GM18873 (cell line): Measurements from ENCODE around the gene SDK1.
"Not testable (repeated sequence)": the region's sequence is repeated elsewhere in the genome, so short reads cannot be mapped to it uniquely, and the experiment has no call there.

Experiments used
- ATAC-seq: cut with Tn5 transposase; IDR thresholded peaks from one replicate; pipeline ENCODE4 v1.9.1; 2021; ENCODE audit warnings: mild to moderate bottlenecking, moderate library complexity, moderate number of reproducible peaks; ENCODE audit not compliant: unreplicated experiment, low FRiP score

The SDK1 gene

DNA sequence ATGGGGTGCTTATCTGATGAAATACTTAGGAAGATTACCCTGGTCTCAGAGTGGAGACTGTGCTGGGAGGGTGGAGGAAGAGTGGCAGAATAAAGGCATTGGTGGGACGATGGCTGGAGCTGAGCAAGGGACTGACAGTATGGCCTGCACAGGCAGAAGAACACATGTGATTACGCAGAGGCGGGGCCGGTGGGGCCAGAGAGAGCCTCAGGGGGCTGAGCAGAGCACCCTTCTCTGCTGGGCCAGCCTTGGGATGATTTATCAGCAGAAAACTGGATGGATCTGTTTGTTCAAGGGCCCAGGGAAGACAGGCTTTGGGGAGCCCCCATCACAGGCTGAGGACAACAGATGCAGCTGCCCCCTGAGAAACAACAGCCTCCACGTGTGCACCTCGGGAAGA lies 272.1 kb downstream of the SDK1 start:
- ATAC-seq = no peak

- ATAC-seq = no peak
Measured at GRCh38 chr7:3574386-3574785, 273.3 kb downstream of the SDK1 start.

DNA sequence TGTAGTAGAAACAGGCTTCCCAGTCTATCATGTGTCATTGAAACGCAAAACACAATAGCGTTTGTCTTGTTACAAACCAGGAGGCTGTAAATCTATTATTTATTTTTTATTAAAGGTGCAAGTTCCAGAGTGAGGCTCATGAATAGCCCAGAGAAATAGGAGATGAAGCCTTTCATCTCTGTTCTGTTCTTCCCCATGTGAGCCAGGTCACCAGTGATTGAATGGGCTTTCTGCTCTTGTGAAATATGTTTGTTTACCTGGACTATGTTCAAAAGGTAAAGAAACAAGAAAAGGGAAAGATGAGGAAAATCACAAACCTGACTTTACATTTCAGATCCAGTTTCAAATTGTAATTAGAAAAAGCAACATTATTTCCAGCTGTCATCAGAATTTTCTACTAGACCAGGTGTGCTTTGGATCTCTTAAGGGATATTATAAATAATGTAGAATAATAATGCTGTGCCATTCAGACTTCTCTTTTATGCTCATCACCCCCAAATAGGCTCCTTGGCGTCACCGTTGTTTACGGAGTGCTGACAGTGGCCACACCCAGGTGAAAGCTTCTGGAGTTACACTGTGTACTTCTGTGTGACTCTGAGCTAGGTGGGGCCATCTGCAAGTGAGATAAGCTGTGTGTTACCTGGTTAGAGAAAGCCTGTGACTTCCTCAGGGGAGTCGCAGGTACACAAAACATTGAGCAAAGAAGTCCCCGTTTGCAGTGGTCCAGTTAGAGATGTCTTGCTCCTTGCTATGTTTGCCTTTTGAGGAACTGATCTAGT lies 274.9 kb downstream of the SDK1 start:
- no peak for ATAC-seq

DNA sequence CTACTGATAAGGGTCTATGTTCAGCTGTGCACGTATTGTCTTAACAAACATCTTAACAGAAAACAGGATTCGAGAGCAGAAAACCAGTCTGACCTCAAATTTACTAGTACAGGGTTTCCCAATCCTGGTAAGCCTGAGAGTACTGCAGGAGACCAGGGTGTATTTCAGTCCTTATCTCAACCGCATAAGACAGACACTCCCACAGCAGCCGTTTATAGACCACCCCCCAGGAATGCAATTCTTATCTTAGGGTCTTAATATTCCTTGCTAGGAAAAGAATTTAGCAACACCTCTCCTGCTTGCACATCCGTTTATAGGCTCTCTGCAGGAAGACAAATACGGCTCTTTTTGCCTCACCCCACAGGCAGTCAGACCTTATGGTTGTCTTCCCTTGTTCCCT lies 277.3 kb downstream of the SDK1 start:
- ATAC-seq = no peak

DNA sequence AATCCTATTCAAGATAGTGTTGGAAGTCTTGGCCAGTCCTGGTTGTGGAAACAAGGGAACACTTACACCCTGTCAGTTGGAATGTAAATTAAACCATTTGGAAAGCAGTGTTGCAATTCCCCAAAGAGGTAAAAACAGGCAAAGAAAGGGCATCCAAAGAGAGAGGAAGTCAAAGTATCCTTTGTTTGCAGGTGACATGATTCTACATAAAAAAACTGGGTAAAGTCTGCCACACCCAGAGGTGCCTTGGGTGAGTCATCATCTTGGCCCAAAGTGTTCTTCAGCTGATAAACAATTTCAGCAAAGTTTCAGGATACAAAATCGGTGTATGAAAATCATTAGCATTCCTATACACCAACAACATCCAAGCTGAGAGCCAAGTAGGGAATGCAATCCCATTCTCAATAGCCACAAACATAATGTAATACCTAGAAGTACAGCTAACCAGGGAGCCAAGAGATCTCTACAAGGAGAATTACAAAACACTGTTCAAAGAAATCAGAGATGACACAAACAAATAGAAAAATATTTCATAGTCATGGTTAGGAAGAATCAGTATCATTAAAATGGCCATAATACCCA lies 278.7 kb downstream of the SDK1 start:
- ATAC-seq = no peak

- not testable (repeated sequence) for ATAC-seq
Measured at GRCh38 chr7:3582145-3582544, 281.1 kb downstream of the SDK1 start.

DNA sequence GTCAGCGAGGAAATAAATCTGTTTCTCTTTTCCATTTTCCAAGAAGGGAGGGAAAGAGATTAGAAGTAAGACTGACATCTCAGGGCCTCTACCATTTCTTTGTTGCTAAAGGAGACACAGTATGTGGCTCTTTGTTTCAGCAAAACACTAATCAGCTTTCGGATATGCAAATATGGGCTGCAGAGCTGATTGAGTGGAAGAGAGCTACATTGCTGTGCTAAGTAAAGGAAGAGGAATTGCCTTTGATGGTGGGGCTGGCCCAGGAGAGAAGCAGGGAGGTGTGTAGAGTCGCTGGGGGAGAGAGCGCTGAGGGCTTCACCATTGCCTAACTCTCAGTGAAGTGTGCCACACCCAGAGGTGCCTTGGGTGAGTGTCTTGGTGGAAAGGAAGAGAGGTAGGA lies 284.8 kb downstream of the SDK1 start:
- ATAC-seq = no peak

GRCh38 chr7:3588341-3588740 lies 287.3 kb downstream of the SDK1 start:
- ATAC-seq = no peak

- ATAC-seq = no peak
Measured at GRCh38 chr7:3589752-3590151, 288.7 kb downstream of the SDK1 start.

- ATAC-seq = no peak
Measured at GRCh38 chr7:3591219-3591618, 290.2 kb downstream of the SDK1 start.

DNA sequence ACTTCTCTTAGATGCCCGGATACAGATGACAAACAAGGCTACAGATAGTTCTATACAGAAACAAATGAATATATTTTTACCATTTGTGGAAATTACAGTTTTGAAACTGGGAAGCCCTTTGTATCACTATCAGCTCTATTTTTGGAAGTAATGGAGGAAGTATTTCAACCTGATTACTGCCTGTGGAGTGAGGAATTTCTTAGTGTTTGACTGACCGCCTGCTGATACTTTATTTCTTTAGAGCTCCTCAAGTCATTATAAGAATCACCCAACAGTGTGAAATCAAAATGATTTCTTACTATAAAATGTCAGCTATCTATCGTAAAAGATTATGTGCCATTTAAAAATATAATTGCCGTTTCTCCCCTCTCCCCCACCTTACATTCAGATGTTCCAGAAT lies 290.9 kb downstream of the SDK1 start:
- ATAC-seq = no peak

- no peak for ATAC-seq
Measured at GRCh38 chr7:3592401-3593134, 291.5 kb downstream of the SDK1 start.

GRCh38 chr7:3594901-3595300 lies 293.8 kb downstream of the SDK1 start:
- ATAC-seq = no peak

DNA sequence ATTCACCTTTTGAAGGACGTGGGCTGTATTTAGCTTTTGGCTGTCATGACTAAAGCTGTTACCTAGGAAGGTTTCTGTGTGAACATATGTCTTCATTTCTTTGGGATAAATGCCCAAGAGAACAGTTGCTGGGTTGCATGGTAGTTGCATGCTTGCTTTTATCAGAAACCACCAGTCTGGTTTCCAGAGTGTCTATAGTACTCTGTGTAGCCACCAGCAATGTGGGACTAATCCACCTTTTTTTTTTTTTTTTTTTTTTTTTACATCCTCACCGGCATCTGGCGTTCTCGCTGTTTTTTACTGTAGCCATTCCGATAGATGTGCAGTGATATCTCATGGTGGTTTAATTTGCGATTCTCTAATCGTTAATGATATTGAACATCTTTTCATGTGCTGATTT lies 297.8 kb downstream of the SDK1 start:
- no peak for ATAC-seq

- ATAC-seq = no peak
Measured at GRCh38 chr7:3605222-3605621, 304.2 kb downstream of the SDK1 start.

DNA sequence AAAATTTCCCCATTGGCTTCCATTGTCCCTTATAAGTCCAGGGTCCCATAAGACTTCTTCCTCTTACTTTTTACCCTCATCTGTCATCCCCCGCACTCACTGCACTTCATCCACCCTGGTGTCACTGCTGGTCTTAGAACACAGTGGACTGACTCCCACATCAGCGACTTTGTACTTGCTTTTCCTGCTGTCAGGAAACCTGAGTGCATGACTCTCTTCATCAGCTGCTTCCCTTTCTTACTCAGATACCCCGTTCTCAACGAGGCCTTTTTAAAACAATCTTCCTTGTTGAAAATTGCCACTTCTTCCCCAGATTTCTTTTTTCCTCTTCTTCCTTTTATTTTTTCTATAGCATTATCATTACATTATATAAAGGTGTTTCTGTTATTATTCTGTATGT lies 305.4 kb downstream of the SDK1 start:
- ATAC-seq = no peak

DNA sequence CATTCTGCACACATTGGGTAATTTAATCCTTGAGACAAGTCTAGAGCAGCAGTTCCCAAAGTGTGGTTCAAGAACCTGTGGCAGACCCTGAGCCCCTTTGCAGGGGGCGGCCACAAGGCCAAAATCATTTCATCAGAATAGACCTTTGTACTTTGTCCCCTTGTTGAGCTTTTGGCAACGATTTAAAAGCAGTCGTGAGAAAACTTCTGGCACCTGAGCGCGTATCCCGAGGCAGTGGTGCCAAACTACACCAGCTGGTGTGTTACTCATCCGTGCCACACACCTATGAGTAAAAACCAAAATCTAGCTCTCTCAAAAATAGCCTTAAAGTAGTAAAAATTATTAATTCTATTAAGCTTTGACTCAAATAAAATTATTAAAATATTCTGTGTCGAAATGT lies 306.8 kb downstream of the SDK1 start:
- ATAC-seq = no peak

GRCh38 chr7:3616306-3616705 lies 315.3 kb downstream of the SDK1 start:
- no peak for ATAC-seq

DNA sequence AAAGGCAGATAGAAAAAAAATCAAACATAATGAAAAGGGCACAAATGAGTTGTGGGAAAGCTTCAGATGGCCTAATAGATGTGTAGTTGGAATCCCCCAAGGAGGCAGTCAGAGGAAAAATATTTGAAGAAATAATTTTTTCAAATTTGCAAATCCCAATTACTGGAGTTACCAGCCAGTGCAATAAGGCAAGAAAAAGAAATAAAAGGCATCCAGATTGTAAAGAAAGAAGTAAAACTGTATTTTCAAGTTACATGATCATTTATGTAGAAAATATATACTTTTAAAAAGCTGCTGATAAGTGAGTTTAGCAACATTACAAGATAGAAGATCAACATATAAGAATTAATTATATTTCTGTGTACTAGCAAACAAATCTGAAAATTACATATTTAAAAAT lies 329.0 kb downstream of the SDK1 start:
- ATAC-seq = no peak

GRCh38 chr7:3634396-3634795 lies 333.3 kb downstream of the SDK1 start:
- no peak for ATAC-seq

DNA sequence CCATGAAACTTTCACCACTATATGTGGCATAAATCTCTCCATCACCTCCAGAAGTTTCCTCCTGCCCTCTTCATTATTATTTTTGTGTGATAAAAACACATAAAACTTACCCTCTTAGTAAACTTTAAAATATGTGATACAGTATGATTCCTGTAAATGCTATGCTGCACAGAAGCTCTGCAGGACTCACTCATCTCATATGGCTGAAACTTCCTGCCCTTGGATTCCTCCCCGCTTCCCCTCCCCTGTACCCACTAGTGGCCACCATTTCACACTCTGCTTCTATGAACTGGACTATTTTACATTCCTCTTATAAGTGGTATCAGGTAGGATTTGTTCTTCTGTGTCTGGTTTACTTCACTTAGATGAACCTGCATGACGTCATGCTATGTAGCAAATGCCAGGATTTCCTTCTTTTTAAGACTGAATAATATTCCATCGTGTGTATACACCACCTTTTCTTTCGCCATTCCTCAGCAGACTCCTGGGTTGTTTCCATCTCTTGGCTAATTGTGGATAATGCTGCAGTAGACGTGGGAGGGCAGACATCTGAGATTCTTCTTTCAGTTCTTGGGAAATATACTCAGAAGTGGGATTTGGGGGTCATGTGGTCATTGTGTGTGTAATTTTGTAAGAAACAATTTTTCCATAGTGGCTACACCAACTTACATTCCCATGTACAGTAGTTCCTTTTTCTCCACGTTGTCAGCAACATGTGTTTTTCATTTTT lies 335.2 kb downstream of the SDK1 start:
- ATAC-seq = no peak
